SK-N-SH (cell line): ENCODE data around the gene CABLES2.

Experiments
- EP300 ChIP-seq, 2 experiments: IDR thresholded peaks; 2 replicates each; pipeline versions ENCODE4 v1.4.0 to v1.6.1; 2012; ENCODE audit warnings: borderline replicate concordance in 1 of 2, low read depth in 1 of 2, low read length in 1 of 2
- FOXM1 ChIP-seq: IDR thresholded peaks from 2 replicates; pipeline ENCODE4 v1.4.0; 2012; ENCODE audit warnings: low read depth, mild to moderate bottlenecking
- GABPA ChIP-seq: IDR thresholded peaks from 2 replicates; pipeline ENCODE4 v1.4.0; 2012; ENCODE audit warnings: low read depth, mild to moderate bottlenecking
- JUND ChIP-seq: IDR thresholded peaks from 2 replicates; pipeline ENCODE4 v1.4.0; 2012
- MXI1 ChIP-seq: IDR thresholded peaks from 2 replicates; pipeline ENCODE4 v1.6.1; 2012; ENCODE audit warnings: mild to moderate bottlenecking, low read depth, low read length, improper control_type of control experiment
- POLR2AphosphoS5 ChIP-seq: IDR thresholded peaks from 2 replicates; pipeline ENCODE4 v1.6.1; 2012; ENCODE audit warnings: low read depth, low read length
- RAD21 ChIP-seq: IDR thresholded peaks from 2 replicates; pipeline ENCODE4 v1.6.1; 2012; ENCODE audit warnings: mild to moderate bottlenecking, low read length
- SIN3A ChIP-seq: IDR thresholded peaks from 2 replicates; pipeline ENCODE4 v1.6.1; 2012; ENCODE audit warnings: low read depth, mild to moderate bottlenecking, low read length, moderate library complexity, borderline replicate concordance
- TCF12 ChIP-seq: IDR thresholded peaks from 2 replicates; pipeline ENCODE4 v1.4.0; 2012
- TF ChIP-seq, protein P1 (sequence below): fragments of 200-600 bp; sonication (generic); IDR thresholded peaks from 2 replicates; pipeline ENCODE4 v1.6.1; 2017; ENCODE audit warnings: antibody characterized with exemption, mild to moderate bottlenecking, moderate library complexity
- TF ChIP-seq, protein P2 (sequence below): IDR thresholded peaks from 2 replicates; pipeline ENCODE4 v1.4.0; 2012; ENCODE audit warnings: low read depth
- TF ChIP-seq, protein P3 (sequence below): IDR thresholded peaks from 2 replicates; pipeline ENCODE4 v1.4.0; 2012; ENCODE audit warnings: low read depth, borderline replicate concordance
- TF ChIP-seq, protein P4 (sequence below): IDR thresholded peaks from 2 replicates; pipeline ENCODE4 v1.6.1; 2012; ENCODE audit warnings: mild to moderate bottlenecking, low read depth, low read length, moderate library complexity

DNA sequence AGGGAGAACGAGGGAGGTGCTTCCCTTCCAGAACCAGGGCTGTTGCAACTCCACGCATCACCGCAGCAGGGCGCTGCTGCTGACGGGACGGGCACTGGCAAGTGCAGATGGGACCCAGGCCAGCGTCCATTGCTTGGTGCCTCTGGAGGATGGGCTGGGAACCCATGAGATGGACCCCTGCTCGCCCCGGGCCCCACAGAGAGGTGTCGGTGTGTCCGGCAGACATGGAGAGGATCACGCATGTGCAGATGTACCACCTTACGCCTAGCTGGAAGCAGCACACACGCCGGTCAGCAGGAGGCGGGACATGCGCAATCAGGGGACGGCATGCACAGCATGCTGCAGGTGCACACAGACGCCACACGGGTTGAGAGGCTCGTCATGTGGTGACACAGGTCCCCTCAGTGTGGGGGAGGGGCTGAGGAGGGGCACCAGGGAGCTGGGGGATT is 5.7 kb downstream of the CABLES2 start:
- TF ChIP-seq, protein P1, sequence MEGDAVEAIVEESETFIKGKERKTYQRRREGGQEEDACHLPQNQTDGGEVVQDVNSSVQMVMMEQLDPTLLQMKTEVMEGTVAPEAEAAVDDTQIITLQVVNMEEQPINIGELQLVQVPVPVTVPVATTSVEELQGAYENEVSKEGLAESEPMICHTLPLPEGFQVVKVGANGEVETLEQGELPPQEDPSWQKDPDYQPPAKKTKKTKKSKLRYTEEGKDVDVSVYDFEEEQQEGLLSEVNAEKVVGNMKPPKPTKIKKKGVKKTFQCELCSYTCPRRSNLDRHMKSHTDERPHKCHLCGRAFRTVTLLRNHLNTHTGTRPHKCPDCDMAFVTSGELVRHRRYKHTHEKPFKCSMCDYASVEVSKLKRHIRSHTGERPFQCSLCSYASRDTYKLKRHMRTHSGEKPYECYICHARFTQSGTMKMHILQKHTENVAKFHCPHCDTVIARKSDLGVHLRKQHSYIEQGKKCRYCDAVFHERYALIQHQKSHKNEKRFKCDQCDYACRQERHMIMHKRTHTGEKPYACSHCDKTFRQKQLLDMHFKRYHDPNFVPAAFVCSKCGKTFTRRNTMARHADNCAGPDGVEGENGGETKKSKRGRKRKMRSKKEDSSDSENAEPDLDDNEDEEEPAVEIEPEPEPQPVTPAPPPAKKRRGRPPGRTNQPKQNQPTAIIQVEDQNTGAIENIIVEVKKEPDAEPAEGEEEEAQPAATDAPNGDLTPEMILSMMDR, result no peak
- no peak for TF ChIP-seq POLR2AphosphoS5
- TF ChIP-seq, protein P2, sequence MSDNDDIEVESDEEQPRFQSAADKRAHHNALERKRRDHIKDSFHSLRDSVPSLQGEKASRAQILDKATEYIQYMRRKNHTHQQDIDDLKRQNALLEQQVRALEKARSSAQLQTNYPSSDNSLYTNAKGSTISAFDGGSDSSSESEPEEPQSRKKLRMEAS, result no peak
- no peak for TF ChIP-seq JUND
- TF ChIP-seq, protein P3, sequence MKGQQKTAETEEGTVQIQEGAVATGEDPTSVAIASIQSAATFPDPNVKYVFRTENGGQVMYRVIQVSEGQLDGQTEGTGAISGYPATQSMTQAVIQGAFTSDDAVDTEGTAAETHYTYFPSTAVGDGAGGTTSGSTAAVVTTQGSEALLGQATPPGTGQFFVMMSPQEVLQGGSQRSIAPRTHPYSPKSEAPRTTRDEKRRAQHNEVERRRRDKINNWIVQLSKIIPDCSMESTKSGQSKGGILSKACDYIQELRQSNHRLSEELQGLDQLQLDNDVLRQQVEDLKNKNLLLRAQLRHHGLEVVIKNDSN, result no peak
- no peak for TF ChIP-seq SIN3A
- TF ChIP-seq EP300 (IDR thresholded peaks at IDR 0.05; ENCODE audit: borderline replicate concordance in 1 of 2, low read depth in 1 of 2, low read length in 1 of 2), result no peak
- TF ChIP-seq RAD21, result no peak
- no peak for TF ChIP-seq MXI1
- TF ChIP-seq, protein P4, sequence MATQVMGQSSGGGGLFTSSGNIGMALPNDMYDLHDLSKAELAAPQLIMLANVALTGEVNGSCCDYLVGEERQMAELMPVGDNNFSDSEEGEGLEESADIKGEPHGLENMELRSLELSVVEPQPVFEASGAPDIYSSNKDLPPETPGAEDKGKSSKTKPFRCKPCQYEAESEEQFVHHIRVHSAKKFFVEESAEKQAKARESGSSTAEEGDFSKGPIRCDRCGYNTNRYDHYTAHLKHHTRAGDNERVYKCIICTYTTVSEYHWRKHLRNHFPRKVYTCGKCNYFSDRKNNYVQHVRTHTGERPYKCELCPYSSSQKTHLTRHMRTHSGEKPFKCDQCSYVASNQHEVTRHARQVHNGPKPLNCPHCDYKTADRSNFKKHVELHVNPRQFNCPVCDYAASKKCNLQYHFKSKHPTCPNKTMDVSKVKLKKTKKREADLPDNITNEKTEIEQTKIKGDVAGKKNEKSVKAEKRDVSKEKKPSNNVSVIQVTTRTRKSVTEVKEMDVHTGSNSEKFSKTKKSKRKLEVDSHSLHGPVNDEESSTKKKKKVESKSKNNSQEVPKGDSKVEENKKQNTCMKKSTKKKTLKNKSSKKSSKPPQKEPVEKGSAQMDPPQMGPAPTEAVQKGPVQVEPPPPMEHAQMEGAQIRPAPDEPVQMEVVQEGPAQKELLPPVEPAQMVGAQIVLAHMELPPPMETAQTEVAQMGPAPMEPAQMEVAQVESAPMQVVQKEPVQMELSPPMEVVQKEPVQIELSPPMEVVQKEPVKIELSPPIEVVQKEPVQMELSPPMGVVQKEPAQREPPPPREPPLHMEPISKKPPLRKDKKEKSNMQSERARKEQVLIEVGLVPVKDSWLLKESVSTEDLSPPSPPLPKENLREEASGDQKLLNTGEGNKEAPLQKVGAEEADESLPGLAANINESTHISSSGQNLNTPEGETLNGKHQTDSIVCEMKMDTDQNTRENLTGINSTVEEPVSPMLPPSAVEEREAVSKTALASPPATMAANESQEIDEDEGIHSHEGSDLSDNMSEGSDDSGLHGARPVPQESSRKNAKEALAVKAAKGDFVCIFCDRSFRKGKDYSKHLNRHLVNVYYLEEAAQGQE, result no peak
- no peak for TF ChIP-seq GABPA
- TF ChIP-seq FOXM1, result no peak
- no peak for TF ChIP-seq TCF12
